Measurements from ENCODE around the gene SLC6A20. TPM values are rescaled to one million over a fixed set of nuclear protein-coding genes. Genes with fewer than 3 reads are reported as not detected.

SLC6A20 gene
- total and polyA plus RNA-seq, 2 of the 13 experiments (the other 11 are each of a cell fraction or from before 2014, with no cell fraction given), result not detected

- TF ChIP-seq ZNF281 (CRISPR knock-in tag; IDR thresholded peaks at IDR 0.05; ENCODE audit: borderline replicate concordance), result no peak
- no peak for TF ChIP-seq NRL (CRISPR knock-in tag; IDR thresholded peaks at IDR 0.05; ENCODE audit: borderline replicate concordance)
- TF ChIP-seq, protein P1, sequence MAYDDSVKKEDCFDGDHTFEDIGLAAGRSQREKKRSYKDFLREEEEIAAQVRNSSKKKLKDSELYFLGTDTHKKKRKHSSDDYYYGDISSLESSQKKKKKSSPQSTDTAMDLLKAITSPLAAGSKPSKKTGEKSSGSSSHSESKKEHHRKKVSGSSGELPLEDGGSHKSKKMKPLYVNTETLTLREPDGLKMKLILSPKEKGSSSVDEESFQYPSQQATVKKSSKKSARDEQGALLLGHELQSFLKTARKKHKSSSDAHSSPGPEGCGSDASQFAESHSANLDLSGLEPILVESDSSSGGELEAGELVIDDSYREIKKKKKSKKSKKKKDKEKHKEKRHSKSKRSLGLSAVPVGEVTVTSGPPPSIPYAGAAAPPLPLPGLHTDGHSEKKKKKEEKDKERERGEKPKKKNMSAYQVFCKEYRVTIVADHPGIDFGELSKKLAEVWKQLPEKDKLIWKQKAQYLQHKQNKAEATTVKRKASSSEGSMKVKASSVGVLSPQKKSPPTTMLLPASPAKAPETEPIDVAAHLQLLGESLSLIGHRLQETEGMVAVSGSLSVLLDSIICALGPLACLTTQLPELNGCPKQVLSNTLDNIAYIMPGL (CRISPR knock-in tag; IDR thresholded peaks at IDR 0.05; ENCODE audit: borderline replicate concordance in 1 of 2, low read depth in 1 of 2), result 0 out of 4 replicates have a peak, but pooled peaks of 1 of the 2 experiments have one; percentile 7
- TF ChIP-seq NFKB2 (CRISPR knock-in tag; IDR thresholded peaks at IDR 0.05; ENCODE audit: borderline replicate concordance), result no peak
- no peak for TF ChIP-seq THAP11 (CRISPR knock-in tag; IDR thresholded peaks at IDR 0.05)
- no peak for TF ChIP-seq SOX6 (IDR thresholded peaks at IDR 0.05)
- TF ChIP-seq SOX6 (CRISPR knock-in tag; IDR thresholded peaks at IDR 0.05), result no peak
- no peak for TF ChIP-seq BRD4 (CRISPR knock-in tag; IDR thresholded peaks at IDR 0.05)
- no peak for TF ChIP-seq ETV5 (CRISPR knock-in tag; IDR thresholded peaks at IDR 0.05; ENCODE audit: borderline replicate concordance)
- no peak for TF ChIP-seq HOXA3 (CRISPR knock-in tag; IDR thresholded peaks at IDR 0.05)
- 0 out of 2 replicates have a peak, but pooled peaks have one; percentile 5 for TF ChIP-seq NCOA1 (CRISPR knock-in tag; IDR thresholded peaks at IDR 0.05)
- no peak for TF ChIP-seq ATF3 (CRISPR knock-in tag; IDR thresholded peaks at IDR 0.05)
Observed at GRCh38 chr3:45841420-45841756, 45.1 kb upstream of the SLC6A20 start (continued).
